NB4 (cell line): Measurements from ENCODE around the gene S100A1.
"Not testable (repeated sequence)": the region's sequence is repeated elsewhere in the genome, so short reads cannot be mapped to it uniquely, and the experiment has no call there.

Source experiments
- DNase-seq: peaks from one replicate; pipeline ENCODE4 v3.0.0; 2010; ENCODE audit warnings: low read depth
- H3K4me3 ChIP-seq: one replicate; pipeline ENCODE4 v1.5.1; 2011; ENCODE audit warnings: mild to moderate bottlenecking, low read depth, low read length, moderate library complexity
- CTCF ChIP-seq: IDR thresholded peaks from one replicate; pipeline ENCODE4 v1.5.1; 2012; ENCODE audit warnings: low read depth, low read length
- MAX ChIP-seq: IDR thresholded peaks from 2 replicates; pipeline ENCODE4 v1.6.1; 2011; ENCODE audit warnings: low read depth, low read length
- MYC ChIP-seq: IDR thresholded peaks from 2 replicates; pipeline ENCODE4 v1.6.1; 2011; ENCODE audit warnings: low read depth, low read length
- POLR2A ChIP-seq: IDR thresholded peaks from 2 replicates; pipeline ENCODE4 v1.6.1; 2011; ENCODE audit warnings: mild to moderate bottlenecking; ENCODE audit not compliant: insufficient read length; ENCODE audit errors: extremely low read depth

Gene S100A1

GRCh38 chr1:153627715-153628626 is at the start of gene S100A1:
S100A1 (plus strand) TSS chr1:153628434; CDS start chr1:153630522, 2,088 bp downstream.
- H3K4me3 ChIP-seq = no peak within 1 kb of the TSS
- peak; percentile 34 for DNase-seq
- TF ChIP-seq MYC (no peak), MAX (no peak), POLR2A (no peak), CTCF (no peak)

GRCh38 chr1:153578490-153578889 is 49.7 kb upstream of the S100A1 start:
- DNase-seq = no peak
- TF ChIP-seq MAX (no peak), CTCF (no peak), MYC (no peak), POLR2A (no peak)

GRCh38 chr1:153578936-153579335 is 49.3 kb upstream of the S100A1 start:
- TF ChIP-seq MYC (no peak), POLR2A (no peak), MAX (no peak), CTCF (no peak)
- no peak for DNase-seq
- H3K4me3 ChIP-seq = no peak overlapping the region

More at GRCh38 chr1:153578490-153578889, 49.7 kb upstream of the S100A1 start:
- H3K4me3 ChIP-seq = no peak overlapping the region

- not testable (repeated sequence) for DNase-seq, H3K4me3 ChIP-seq
Observed at GRCh38 chr1:153582836-153583235, 45.4 kb upstream of the S100A1 start.

- H3K4me3 ChIP-seq, DNase-seq: not testable (repeated sequence)
Observed at GRCh38 chr1:153583514-153583913, 44.7 kb upstream of the S100A1 start.

GRCh38 chr1:153583976-153584375 is 44.3 kb upstream of the S100A1 start:
- TF ChIP-seq POLR2A = no peak
- TF ChIP-seq MAX = no peak
- no peak for TF ChIP-seq MYC
- no peak for TF ChIP-seq CTCF
- DNase-seq = no peak
- no peak overlapping the region for H3K4me3 ChIP-seq

- no peak overlapping the region for H3K4me3 ChIP-seq
- TF ChIP-seq POLR2A (no peak), MAX (no peak), MYC (no peak), CTCF (no peak)
- no peak for DNase-seq
Observed at GRCh38 chr1:153585006-153585405, 43.2 kb upstream of the S100A1 start.
